Keratinocyte (primary cell): Measurements from ENCODE around the gene AKNA. TPM values are rescaled to one million over a fixed set of nuclear protein-coding genes. Genes with fewer than 3 reads are reported as not detected.

ENCODE experiments used
- DNase-seq: peaks from one replicate; pipeline ENCODE4 v3.0.0-alpha.2; 2011; ENCODE audit warnings: low read depth, missing footprints, low spot score
- FAIRE-seq: peaks from 2 replicates; lab custom pipeline; 2011; peaks lifted over from hg19 to GRCh38; lab: Jason Lieb, UNC
- H2AFZ ChIP-seq: 2 replicates; pipeline ENCODE4 v1.6.0; 2012; ENCODE audit warnings: low read length, control low read depth, inconsistent platforms; ENCODE audit not compliant: control insufficient read depth
- H3K27ac ChIP-seq: 2 replicates; pipeline ENCODE4 v1.5.1; 2011; ENCODE audit warnings: low read length; ENCODE audit not compliant: control insufficient read depth, insufficient read depth
- H3K27me3 ChIP-seq: 3 replicates; pipeline ENCODE4 v1.6.0; 2011; ENCODE audit warnings: low read length; ENCODE audit not compliant: control insufficient read depth, insufficient read depth; ENCODE audit errors: extremely low read depth
- H3K36me3 ChIP-seq, 2 experiments: 2 replicates in 1 of 2; 3 replicates in 1 of 2; pipeline ENCODE4 v1.5.1; 2011; ENCODE audit warnings: low read length in 2 of 2, mild to moderate bottlenecking in 1 of 2; ENCODE audit not compliant: control insufficient read depth in 2 of 2, insufficient read depth in 2 of 2; ENCODE audit errors: extremely low read depth in 1 of 2
- H3K4me1 ChIP-seq: 3 replicates; pipeline ENCODE4 v1.5.1; 2011; ENCODE audit warnings: low read length; ENCODE audit not compliant: control insufficient read depth, insufficient read depth; ENCODE audit errors: extremely low read depth
- H3K4me2 ChIP-seq: 3 replicates; pipeline ENCODE4 v1.6.0; 2011; ENCODE audit warnings: low read depth, low read length; ENCODE audit not compliant: control insufficient read depth, insufficient read depth; ENCODE audit errors: extremely low read depth
- H3K4me3 ChIP-seq, 3 experiments: fragments of 200-600 bp in 1 of 3; sonication (generic) in 1 of 3; 2 replicates in 2 of 3; 3 replicates in 1 of 3; pipeline ENCODE4 v1.5.1; 2011 to 2016; ENCODE audit warnings: low read length in 3 of 3, mild to moderate bottlenecking in 3 of 3, control low read depth in 2 of 3, inconsistent platforms in 1 of 3, low read depth in 1 of 3, mixed read lengths in 1 of 3, mixed run types in 1 of 3, moderate library complexity in 1 of 3; ENCODE audit not compliant: control insufficient read depth in 2 of 3, insufficient read depth in 2 of 3; ENCODE audit errors: extremely low read depth in 1 of 3
- H3K79me2 ChIP-seq: 2 replicates; pipeline ENCODE4 v1.6.0; 2012; ENCODE audit warnings: low read length; ENCODE audit not compliant: control insufficient read depth, insufficient read depth
- H3K9ac ChIP-seq: 3 replicates; pipeline ENCODE4 v1.6.0; 2011; ENCODE audit warnings: low read length; ENCODE audit not compliant: control insufficient read depth, insufficient read depth; ENCODE audit errors: extremely low read depth
- H3K9me1 ChIP-seq: 3 replicates; pipeline ENCODE4 v1.6.0; 2011; ENCODE audit warnings: low read length; ENCODE audit not compliant: control insufficient read depth, insufficient read depth; ENCODE audit errors: extremely low read depth
- H3K9me3 ChIP-seq: 2 replicates; pipeline ENCODE4 v1.5.1; 2012; ENCODE audit warnings: low read depth, low read length; ENCODE audit not compliant: control insufficient read depth
- H4K20me1 ChIP-seq: 3 replicates; pipeline ENCODE4 v1.6.0; 2011; ENCODE audit warnings: low read length; ENCODE audit not compliant: control insufficient read depth, insufficient read depth; ENCODE audit errors: extremely low read depth
- EZH2 ChIP-seq: IDR thresholded peaks from one replicate; pipeline ENCODE4 v1.6.1; 2012; ENCODE audit warnings: inconsistent platforms, mild to moderate bottlenecking, low read length, moderate library complexity
- dilution Hi-C: fragments of 300-500 bp; cut with MboI; formaldehyde crosslinking; loops from one replicate; pipeline ENCODE4 v1.7.0; 2020; ENCODE audit warnings: low sequenced_read_pairs; ENCODE audit not compliant: extremely low pct_ligation_motif_present
- polyA plus RNA-seq, 5 experiments: library from polyadenylated mRNA; depleted of rRNA in 3 of 5; stranded (reverse) in 3 of 5; stranded (forward) in 1 of 5; unstranded in 1 of 5; fragments of >200 nt; gene quantifications; 1 replicate in 1 of 5; 2 replicates in 3 of 5; 3 replicates in 1 of 5; pipeline versions ENCODE4 v1.2.1 to v1.2.3, GENCODE V29; 2011 to 2012; ENCODE audit warnings: missing spikeins in 2 of 5, low read depth in 1 of 5, low replicate concordance in 1 of 5
- TF ChIP-seq, protein P1 (sequence below), 3 experiments: IDR thresholded peaks in 1 of 3; conservative IDR thresholded peaks in 1 of 3; optimal IDR thresholded peaks in 1 of 3; 2 replicates in 2 of 3; 3 replicates in 1 of 3; pipeline versions ENCODE3 to v1.5.1; 2011; ENCODE audit warnings: low read length in 3 of 3, mild to moderate bottlenecking in 3 of 3, moderate library complexity in 2 of 3, control low read depth in 1 of 3, inconsistent platforms in 1 of 3; ENCODE audit not compliant: insufficient read depth in 2 of 3; ENCODE audit errors: extremely low read depth in 1 of 3

AKNA gene
- polyA plus RNA-seq, 1 donor (not counting 4 experiments of a cell fraction or from before 2014, with no cell fraction given) = 0.79 TPM

DNA sequence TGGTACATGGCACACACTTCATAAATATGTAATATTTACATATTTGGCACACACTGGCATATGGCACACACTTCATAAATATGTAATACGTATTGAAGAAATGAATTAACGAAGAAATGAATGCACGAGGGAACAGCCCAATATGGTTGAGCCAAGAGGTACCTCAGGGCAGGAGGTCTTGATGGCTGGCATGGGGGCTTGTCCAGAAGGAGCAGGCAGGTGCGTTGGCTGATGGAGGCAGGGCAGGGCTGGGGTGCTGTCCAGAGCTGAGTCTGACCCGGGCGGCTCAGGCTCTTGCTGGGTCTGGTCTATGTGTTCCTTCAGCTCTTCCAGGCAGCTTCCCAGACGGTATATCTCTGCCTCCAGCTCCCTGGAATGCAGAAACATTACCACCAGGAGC is 26.2 kb downstream of the AKNA start:
- H3K9me1 ChIP-seq = no peaks in the 10 kb centered on the region
- dilution Hi-C loops = no loop called here
- H3K27ac ChIP-seq = no peak overlapping the region
- no peaks in the 10 kb centered on the region for H3K9me3 ChIP-seq
- DNase-seq = no peak
- no peak for FAIRE-seq
- no peaks in the 10 kb centered on the region for H4K20me1 ChIP-seq
- peaks cover 3 to 8% of the 10 kb centered on the region in 2 experiments for H3K36me3 ChIP-seq
- H3K4me3 ChIP-seq = no peak overlapping the region
- no peak overlapping the region for H2AFZ ChIP-seq
- H3K9ac ChIP-seq = no peak overlapping the region
- no peaks in the 10 kb centered on the region for H3K27me3 ChIP-seq
- TF ChIP-seq, protein P1, sequence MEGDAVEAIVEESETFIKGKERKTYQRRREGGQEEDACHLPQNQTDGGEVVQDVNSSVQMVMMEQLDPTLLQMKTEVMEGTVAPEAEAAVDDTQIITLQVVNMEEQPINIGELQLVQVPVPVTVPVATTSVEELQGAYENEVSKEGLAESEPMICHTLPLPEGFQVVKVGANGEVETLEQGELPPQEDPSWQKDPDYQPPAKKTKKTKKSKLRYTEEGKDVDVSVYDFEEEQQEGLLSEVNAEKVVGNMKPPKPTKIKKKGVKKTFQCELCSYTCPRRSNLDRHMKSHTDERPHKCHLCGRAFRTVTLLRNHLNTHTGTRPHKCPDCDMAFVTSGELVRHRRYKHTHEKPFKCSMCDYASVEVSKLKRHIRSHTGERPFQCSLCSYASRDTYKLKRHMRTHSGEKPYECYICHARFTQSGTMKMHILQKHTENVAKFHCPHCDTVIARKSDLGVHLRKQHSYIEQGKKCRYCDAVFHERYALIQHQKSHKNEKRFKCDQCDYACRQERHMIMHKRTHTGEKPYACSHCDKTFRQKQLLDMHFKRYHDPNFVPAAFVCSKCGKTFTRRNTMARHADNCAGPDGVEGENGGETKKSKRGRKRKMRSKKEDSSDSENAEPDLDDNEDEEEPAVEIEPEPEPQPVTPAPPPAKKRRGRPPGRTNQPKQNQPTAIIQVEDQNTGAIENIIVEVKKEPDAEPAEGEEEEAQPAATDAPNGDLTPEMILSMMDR (optimal IDR thresholded peaks at IDR 0.05 in 1 of 3, IDR thresholded peaks at IDR 0.05 in 1 of 3, conservative IDR thresholded peaks at IDR 0.05 in 1 of 3; ENCODE audit: extremely low read depth in 1 of 3, insufficient read depth in 2 of 3, low read length in 3 of 3) = no peak
- no peak for TF ChIP-seq EZH2
- H3K4me2 ChIP-seq = no peak overlapping the region
- no peaks in the 10 kb centered on the region for H3K4me1 ChIP-seq
- H3K79me2 ChIP-seq = no peaks in the 10 kb centered on the region

GRCh38 chr9:114359801-114360200 is 28.0 kb downstream of the AKNA start:
- FAIRE-seq (no peak), DNase-seq (no peak)
- Histone ChIP-seq H3K9me1 (no peaks in the 10 kb centered on the region), H3K4me2 (no peak overlapping the region), H3K36me3 (peaks cover 3 to 8% of the 10 kb centered on the region in 2 experiments), H3K27ac (no peak overlapping the region), H3K4me3 (no peak overlapping the region), H3K27me3 (no peaks in the 10 kb centered on the region), H4K20me1 (no peaks in the 10 kb centered on the region), H2AFZ (no peak overlapping the region), H3K9ac (no peak overlapping the region), H3K4me1 (no peaks in the 10 kb centered on the region), H3K79me2 (no peaks in the 10 kb centered on the region), H3K9me3 (no peaks in the 10 kb centered on the region)
- TF ChIP-seq, protein P1 (optimal IDR thresholded peaks at IDR 0.05 in 1 of 3, IDR thresholded peaks at IDR 0.05 in 1 of 3, conservative IDR thresholded peaks at IDR 0.05 in 1 of 3; ENCODE audit: extremely low read depth in 1 of 3, insufficient read depth in 2 of 3, low read length in 3 of 3) = no peak
- no peak for TF ChIP-seq EZH2
- dilution Hi-C loops = no loop called here
